IMR-90 (cell line): ENCODE results near the gene MRPS15. TPM values are rescaled to one million over a fixed set of nuclear protein-coding genes. Genes with fewer than 3 reads are reported as not detected.

Experiments used
- ATAC-seq: fragments of 200-7000 bp; cut with Tn5 transposase; 2 replicates; pipeline ENCODE4 v1.9.1; 2020; ENCODE audit warnings: low read depth, mild to moderate bottlenecking, moderate library complexity
- BruUV-seq: library from RNA; stranded (reverse); fragments of 400-500 nt; replicated peaks from 2 replicates; lab custom pipeline; 2021; lab: Mats Ljungman, UMichigan
- CTCF ChIA-PET: fragments of 300-600 bp; formaldehyde crosslinking; extraction: SDS; loops from one replicate; lab custom pipeline; 2021; ENCODE audit warnings: antibody characterized with exemption; lab: Yijun Ruan, JAX
- POLR2A ChIA-PET: fragments of 300-600 bp; sonication (Branson Sonifier 250); formaldehyde crosslinking; loops from one replicate; lab custom pipeline; 2022; ENCODE audit warnings: antibody characterized with exemption; ENCODE audit not compliant: unreplicated experiment; lab: Charles Lee
- DNase-seq: peaks from one replicate; pipeline ENCODE4 v3.0.0; 2013
- H2AFZ ChIP-seq: replicated peaks from 2 replicates; pipeline ENCODE3; 2013; ENCODE audit warnings: low read length, mild to moderate bottlenecking; ENCODE audit not compliant: poor library complexity
- H2AK5ac ChIP-seq: 2 replicates; pipeline ENCODE4 v1.6.1; 2013; ENCODE audit warnings: low read depth, low read length, inconsistent platforms
- H2AK9ac ChIP-seq: replicated peaks from 2 replicates; pipeline ENCODE3; 2013; ENCODE audit warnings: mild to moderate bottlenecking, low read depth, low read length, moderate library complexity; ENCODE audit not compliant: poor library complexity
- H2BK120ac ChIP-seq: 2 replicates; pipeline ENCODE4 v1.6.1; 2013; ENCODE audit warnings: low read depth, low read length, inconsistent platforms
- H2BK15ac ChIP-seq: 3 replicates; pipeline ENCODE4 v1.6.1; 2013; ENCODE audit warnings: low read depth, low read length, inconsistent platforms
- H2BK20ac ChIP-seq: 2 replicates; pipeline ENCODE4 v1.6.1; 2013; ENCODE audit warnings: low read depth, mild to moderate bottlenecking, inconsistent platforms, low read length, moderate library complexity
- H2BK5ac ChIP-seq: 2 replicates; pipeline ENCODE4 v1.6.1; 2013; ENCODE audit warnings: mild to moderate bottlenecking, low read depth, low read length, inconsistent platforms; ENCODE audit not compliant: poor library complexity, severe bottlenecking
- H3K14ac ChIP-seq: replicated peaks from 2 replicates; pipeline ENCODE4 v1.6.1; 2013; ENCODE audit warnings: low read depth, low read length, inconsistent platforms
- H3K18ac ChIP-seq: 2 replicates; pipeline ENCODE4 v1.6.1; 2013; ENCODE audit warnings: low read depth, low read length, control low read depth
- H3K23ac ChIP-seq: 2 replicates; pipeline ENCODE4 v1.6.1; 2013; ENCODE audit warnings: low read depth, low read length, inconsistent platforms
- H3K27ac ChIP-seq: 2 replicates; pipeline ENCODE4 v1.5.1; 2013; ENCODE audit warnings: mild to moderate bottlenecking, control low read depth, low read length; ENCODE audit not compliant: insufficient read depth
- H3K27me3 ChIP-seq: 2 replicates; pipeline ENCODE4 v1.6.1; 2013; ENCODE audit warnings: low read length; ENCODE audit not compliant: control insufficient read depth, insufficient read depth
- H3K36me3 ChIP-seq: 2 replicates; pipeline ENCODE4 v1.6.1; 2013; ENCODE audit warnings: low read length, mixed read lengths; ENCODE audit not compliant: control insufficient read depth, insufficient read depth
- H3K4ac ChIP-seq: 2 replicates; pipeline ENCODE4 v1.6.1; 2013; ENCODE audit warnings: low read depth, low read length, inconsistent platforms
- H3K4me1 ChIP-seq: 2 replicates; pipeline ENCODE4 v1.6.1; 2013; ENCODE audit warnings: low read length, mixed read lengths; ENCODE audit not compliant: control insufficient read depth, insufficient read depth
- H3K4me2 ChIP-seq: 2 replicates; pipeline ENCODE4 v1.6.1; 2013; ENCODE audit warnings: low read depth, mild to moderate bottlenecking, control low read depth, low read length, moderate library complexity
- H3K4me3 ChIP-seq: 2 replicates; pipeline ENCODE4 v1.5.1; 2013; ENCODE audit warnings: low read depth, mild to moderate bottlenecking, control low read depth, low read length, moderate library complexity; ENCODE audit not compliant: insufficient read depth
- H3K56ac ChIP-seq: 2 replicates; pipeline ENCODE4 v1.6.1; 2013; ENCODE audit warnings: low read length, inconsistent platforms; ENCODE audit not compliant: insufficient read depth; ENCODE audit errors: extremely low read depth
- H3K79me1 ChIP-seq, 2 experiments: 2 replicates each; pipeline ENCODE4 v1.6.1; 2013; ENCODE audit warnings: low read length in 2 of 2, inconsistent platforms in 1 of 2, low read depth in 1 of 2
- H3K9ac ChIP-seq: 2 replicates; pipeline ENCODE4 v1.6.1; 2013; ENCODE audit warnings: low read depth, low read length, control low read depth
- H3K9me1 ChIP-seq: 2 replicates; pipeline ENCODE4 v1.6.1; 2013; ENCODE audit warnings: low read length, inconsistent platforms; ENCODE audit not compliant: insufficient read depth
- H3K9me3 ChIP-seq: 2 replicates; pipeline ENCODE4 v1.6.1; 2013; ENCODE audit warnings: low read length; ENCODE audit not compliant: control insufficient read depth, insufficient read depth
- H4K20me1 ChIP-seq: 2 replicates; pipeline ENCODE4 v1.6.1; 2013; ENCODE audit warnings: low read length, inconsistent platforms; ENCODE audit not compliant: insufficient read depth
- H4K5ac ChIP-seq: 2 replicates; pipeline ENCODE4 v1.6.1; 2013; ENCODE audit warnings: mild to moderate bottlenecking, low read depth, low read length, control low read depth
- H4K8ac ChIP-seq, 2 experiments: 2 replicates each; pipeline ENCODE4 v1.6.1; 2013; ENCODE audit warnings: low read depth in 2 of 2, low read length in 2 of 2, control low read depth in 1 of 2, inconsistent platforms in 1 of 2
- H4K91ac ChIP-seq: 2 replicates; pipeline ENCODE4 v1.6.1; 2013; ENCODE audit warnings: low read depth, low read length, inconsistent platforms; ENCODE audit not compliant: insufficient read depth
- CEBPB ChIP-seq: IDR thresholded peaks from 2 replicates; pipeline ENCODE4 v1.6.1; 2012; ENCODE audit warnings: low read depth, low read length, improper control_type of control experiment
- MXI1 ChIP-seq: IDR thresholded peaks from 2 replicates; pipeline ENCODE4 v1.6.1; 2012; ENCODE audit warnings: low read depth, mild to moderate bottlenecking, low read length, moderate library complexity, borderline replicate concordance
- POLR2A ChIP-seq: IDR thresholded peaks from 2 replicates; pipeline ENCODE4 v1.6.1; 2012; ENCODE audit warnings: mild to moderate bottlenecking, low read depth, low read length
- RAD21 ChIP-seq: IDR thresholded peaks from 2 replicates; pipeline ENCODE4 v1.6.1; 2012; ENCODE audit warnings: low read length, improper control_type of control experiment
- RCOR1 ChIP-seq: IDR thresholded peaks from 2 replicates; pipeline ENCODE4 v1.6.1; 2012; ENCODE audit warnings: mild to moderate bottlenecking, low read length, improper control_type of control experiment; ENCODE audit not compliant: insufficient replicate concordance
- RFX5 ChIP-seq: IDR thresholded peaks from 2 replicates; pipeline ENCODE4 v1.8.0; 2012; ENCODE audit warnings: low read depth, mild to moderate bottlenecking, low read length, moderate library complexity
- SMC3 ChIP-seq: fragments of 150-350 bp; IDR thresholded peaks from 2 replicates; pipeline ENCODE4 v1.6.1; 2016; ENCODE audit warnings: low read depth, mild to moderate bottlenecking, antibody characterized with exemption, low read length, moderate library complexity
- WGBS, 2 experiments: methylation state at CpG; one replicate each; pipeline versions ENCODE4 v1.1.5 to v1.1.7; 2013; ENCODE audit warnings: missing lambda C conversion rate in 2 of 2; ENCODE audit not compliant: insufficient read length in 1 of 2; ENCODE audit errors: extremely low coverage in 2 of 2; 5-methylcytosine and 5-hydroxymethylcytosine counted together
- dilution Hi-C: fragments of 300-500 bp; cut with HindIII; formaldehyde crosslinking; loops from one replicate; pipeline ENCODE4 v1.14.3; 2018; ENCODE audit warnings: low sequenced_read_pairs; ENCODE audit not compliant: unreplicated experiment
- in situ Hi-C: fragments of 300-500 bp; cut with MboI; formaldehyde crosslinking; loops from 3 replicates; pipeline ENCODE4 v1.14.3; 2019; ENCODE audit warnings: low sequenced_read_pairs, inconsistent platforms, mixed read lengths
- intact Hi-C: fragments of 100-400 bp; cut with micrococcal nuclease; formaldehyde crosslinking; loops from 2 replicates; pipeline ENCODE4 v1.10.0; 2022
- polyA plus RNA-seq, 3 experiments: library from polyadenylated mRNA; depleted of rRNA; stranded (reverse); fragments of >200 nt; gene quantifications; 2 replicates each; pipeline ENCODE4 v1.2.3, GENCODE V29; 2012; ENCODE audit warnings: low replicate concordance in 1 of 3
- total RNA-seq: library from RNA; depleted of rRNA; stranded (reverse); fragments of >200 nt; gene quantifications from 2 replicates; pipeline ENCODE4 v1.2.3, GENCODE V29; 2012
- TF ChIP-seq, protein P1 (sequence below): fragments of 150-350 bp; IDR thresholded peaks from 2 replicates; pipeline ENCODE4 v1.6.1; 2016; ENCODE audit warnings: low read depth, mild to moderate bottlenecking, low read length, moderate library complexity, borderline replicate concordance
- TF ChIP-seq, protein P2 (sequence below): conservative IDR thresholded peaks from 2 replicates; pipeline ENCODE4 v1.5.1; 2012; ENCODE audit warnings: mild to moderate bottlenecking, low read depth, low read length, improper control_type of control experiment

Gene MRPS15
- total and polyA plus RNA-seq, 2 of the 4 experiments (the other 2 are of a cell fraction): 46.1 to 77.9 TPM

DNA sequence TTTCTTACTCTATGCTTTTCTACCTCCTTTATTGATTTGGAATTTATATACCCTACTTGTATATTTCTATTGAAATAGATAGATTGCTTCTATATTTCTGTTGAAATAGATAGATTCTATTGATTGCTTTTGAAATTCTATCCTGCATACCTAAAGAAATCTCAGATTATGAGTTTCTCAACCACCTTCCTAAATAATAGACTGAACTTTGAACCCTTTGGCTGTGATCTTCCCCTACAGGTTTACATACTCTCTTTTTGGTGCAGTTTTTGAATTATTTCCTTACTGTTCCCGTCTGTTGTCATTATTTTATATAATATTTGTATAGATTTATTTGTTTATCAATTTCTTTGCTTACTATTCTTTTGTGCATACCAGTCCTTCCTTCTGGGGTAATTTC, 39.0 kb upstream of the MRPS15 start:
- Histone ChIP-seq H3K27ac (no peak overlapping the region), H2BK20ac (no peak overlapping the region), H3K9me3 (no peaks in the 10 kb centered on the region), H2BK5ac (no peak overlapping the region), H2BK120ac (no peak overlapping the region), H2AK9ac (no peak overlapping the region), H3K4me1 (no peaks in the 10 kb centered on the region), H2BK15ac (no peak overlapping the region), H2AFZ (no peak overlapping the region), H2AK5ac (no peak overlapping the region), H3K4me2 (no peak overlapping the region), H3K9me1 (no peaks in the 10 kb centered on the region), H4K5ac (no peak overlapping the region), H3K56ac (no peak overlapping the region), H4K91ac (no peak overlapping the region), H3K23ac (no peak overlapping the region), H3K36me3 (no peaks in the 10 kb centered on the region), H3K79me1 (no peaks in the 10 kb centered on the region), H3K18ac (no peak overlapping the region), H3K14ac (no peak overlapping the region), H4K8ac (no peak overlapping the region), H3K4me3 (no peak overlapping the region), H3K9ac (no peak overlapping the region), H3K27me3 (peaks cover 8% of the 10 kb centered on the region), H3K4ac (no peak overlapping the region), H4K20me1 (no peaks in the 10 kb centered on the region)
- intact Hi-C loops (no loop called here), dilution Hi-C loops (no loop called here), in situ Hi-C loops (no loop called here)
- CTCF ChIA-PET: no interaction called here
- ATAC-seq (no peak), DNase-seq (no peak)
- TF ChIP-seq RCOR1 (no peak), CEBPB (no peak), SMC3 (no peak), MXI1 (no peak), POLR2A (no peak), RAD21 (no peak), RFX5 (no peak)
- TF ChIP-seq, protein P1, sequence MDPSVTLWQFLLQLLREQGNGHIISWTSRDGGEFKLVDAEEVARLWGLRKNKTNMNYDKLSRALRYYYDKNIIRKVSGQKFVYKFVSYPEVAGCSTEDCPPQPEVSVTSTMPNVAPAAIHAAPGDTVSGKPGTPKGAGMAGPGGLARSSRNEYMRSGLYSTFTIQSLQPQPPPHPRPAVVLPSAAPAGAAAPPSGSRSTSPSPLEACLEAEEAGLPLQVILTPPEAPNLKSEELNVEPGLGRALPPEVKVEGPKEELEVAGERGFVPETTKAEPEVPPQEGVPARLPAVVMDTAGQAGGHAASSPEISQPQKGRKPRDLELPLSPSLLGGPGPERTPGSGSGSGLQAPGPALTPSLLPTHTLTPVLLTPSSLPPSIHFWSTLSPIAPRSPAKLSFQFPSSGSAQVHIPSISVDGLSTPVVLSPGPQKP: no peak
- TF ChIP-seq, protein P2, sequence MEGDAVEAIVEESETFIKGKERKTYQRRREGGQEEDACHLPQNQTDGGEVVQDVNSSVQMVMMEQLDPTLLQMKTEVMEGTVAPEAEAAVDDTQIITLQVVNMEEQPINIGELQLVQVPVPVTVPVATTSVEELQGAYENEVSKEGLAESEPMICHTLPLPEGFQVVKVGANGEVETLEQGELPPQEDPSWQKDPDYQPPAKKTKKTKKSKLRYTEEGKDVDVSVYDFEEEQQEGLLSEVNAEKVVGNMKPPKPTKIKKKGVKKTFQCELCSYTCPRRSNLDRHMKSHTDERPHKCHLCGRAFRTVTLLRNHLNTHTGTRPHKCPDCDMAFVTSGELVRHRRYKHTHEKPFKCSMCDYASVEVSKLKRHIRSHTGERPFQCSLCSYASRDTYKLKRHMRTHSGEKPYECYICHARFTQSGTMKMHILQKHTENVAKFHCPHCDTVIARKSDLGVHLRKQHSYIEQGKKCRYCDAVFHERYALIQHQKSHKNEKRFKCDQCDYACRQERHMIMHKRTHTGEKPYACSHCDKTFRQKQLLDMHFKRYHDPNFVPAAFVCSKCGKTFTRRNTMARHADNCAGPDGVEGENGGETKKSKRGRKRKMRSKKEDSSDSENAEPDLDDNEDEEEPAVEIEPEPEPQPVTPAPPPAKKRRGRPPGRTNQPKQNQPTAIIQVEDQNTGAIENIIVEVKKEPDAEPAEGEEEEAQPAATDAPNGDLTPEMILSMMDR: no peak
- WGBS, 2 experiments: no CpG with 5 or more reads among the region's 1 CpG
- BruUV-seq: no TSS peak
- POLR2A ChIA-PET: no interaction called here
